ENCODE measurements around the gene GMCL2.

DNA sequence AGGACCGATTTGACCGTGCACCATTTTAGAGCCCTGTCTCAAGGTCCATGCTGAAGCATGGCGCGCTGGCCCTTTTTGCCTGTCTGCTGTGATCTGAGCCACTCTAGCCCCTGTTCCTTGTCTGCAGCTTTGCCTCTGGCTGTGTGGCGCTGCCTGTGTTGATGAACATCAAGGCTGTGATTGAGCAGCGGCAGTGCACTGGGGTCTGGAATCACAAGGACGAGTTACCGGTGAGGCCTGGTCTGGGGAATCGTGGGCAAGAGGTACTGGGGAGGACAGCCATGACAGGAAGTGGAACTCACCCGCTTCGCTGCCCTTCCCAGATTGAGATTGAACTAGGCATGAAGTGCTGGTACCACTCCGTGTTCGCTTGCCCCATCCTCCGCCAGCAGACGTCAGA is 39.8 kb downstream of the GMCL2 start:
- TF ChIP-seq SP1 (IDR thresholded peaks at IDR 0.05) (no peak), CTCF (IDR thresholded peaks at IDR 0.05; ENCODE audit: low read depth, low read length, missing input control) (no peak), FOXA1 (IDR thresholded peaks at IDR 0.05) (no peak), JUND (IDR thresholded peaks at IDR 0.05) (no peak), MAX (IDR thresholded peaks at IDR 0.05) (no peak), RAD21 (IDR thresholded peaks at IDR 0.05) (no peak), GABPA (IDR thresholded peaks at IDR 0.05 in 1 of 2, conservative IDR thresholded peaks at IDR 0.05 in 1 of 2) (no peak), ATF3 (IDR thresholded peaks at IDR 0.05) (no peak), TAF1 (conservative IDR thresholded peaks at IDR 0.05) (no peak), YY1 (IDR thresholded peaks at IDR 0.05) (no peak), EGR1 (IDR thresholded peaks at IDR 0.05; ENCODE audit: low read depth in 2 of 2) (no peak), ZBTB33 (IDR thresholded peaks at IDR 0.05) (no peak)
- TF ChIP-seq, protein P1, sequence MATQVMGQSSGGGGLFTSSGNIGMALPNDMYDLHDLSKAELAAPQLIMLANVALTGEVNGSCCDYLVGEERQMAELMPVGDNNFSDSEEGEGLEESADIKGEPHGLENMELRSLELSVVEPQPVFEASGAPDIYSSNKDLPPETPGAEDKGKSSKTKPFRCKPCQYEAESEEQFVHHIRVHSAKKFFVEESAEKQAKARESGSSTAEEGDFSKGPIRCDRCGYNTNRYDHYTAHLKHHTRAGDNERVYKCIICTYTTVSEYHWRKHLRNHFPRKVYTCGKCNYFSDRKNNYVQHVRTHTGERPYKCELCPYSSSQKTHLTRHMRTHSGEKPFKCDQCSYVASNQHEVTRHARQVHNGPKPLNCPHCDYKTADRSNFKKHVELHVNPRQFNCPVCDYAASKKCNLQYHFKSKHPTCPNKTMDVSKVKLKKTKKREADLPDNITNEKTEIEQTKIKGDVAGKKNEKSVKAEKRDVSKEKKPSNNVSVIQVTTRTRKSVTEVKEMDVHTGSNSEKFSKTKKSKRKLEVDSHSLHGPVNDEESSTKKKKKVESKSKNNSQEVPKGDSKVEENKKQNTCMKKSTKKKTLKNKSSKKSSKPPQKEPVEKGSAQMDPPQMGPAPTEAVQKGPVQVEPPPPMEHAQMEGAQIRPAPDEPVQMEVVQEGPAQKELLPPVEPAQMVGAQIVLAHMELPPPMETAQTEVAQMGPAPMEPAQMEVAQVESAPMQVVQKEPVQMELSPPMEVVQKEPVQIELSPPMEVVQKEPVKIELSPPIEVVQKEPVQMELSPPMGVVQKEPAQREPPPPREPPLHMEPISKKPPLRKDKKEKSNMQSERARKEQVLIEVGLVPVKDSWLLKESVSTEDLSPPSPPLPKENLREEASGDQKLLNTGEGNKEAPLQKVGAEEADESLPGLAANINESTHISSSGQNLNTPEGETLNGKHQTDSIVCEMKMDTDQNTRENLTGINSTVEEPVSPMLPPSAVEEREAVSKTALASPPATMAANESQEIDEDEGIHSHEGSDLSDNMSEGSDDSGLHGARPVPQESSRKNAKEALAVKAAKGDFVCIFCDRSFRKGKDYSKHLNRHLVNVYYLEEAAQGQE (IDR thresholded peaks at IDR 0.05): no peak

Data from liver (tissue), 3 donors.